Regular cardiac myocyte (primary cell): ENCODE results near the gene MRPS11. TPM values are rescaled to one million over a fixed set of nuclear protein-coding genes. Genes with fewer than 3 reads are reported as not detected.

Source experiments
- total RNA-seq: library from RNA; depleted of rRNA; stranded (reverse); fragments of >200 nt; gene quantifications from 2 replicates; pipeline ENCODE4 v1.2.3, GENCODE V29; 2014

MRPS11 gene
- 10.1 and 44.5 TPM in 2 replicates for total RNA-seq

DNA sequence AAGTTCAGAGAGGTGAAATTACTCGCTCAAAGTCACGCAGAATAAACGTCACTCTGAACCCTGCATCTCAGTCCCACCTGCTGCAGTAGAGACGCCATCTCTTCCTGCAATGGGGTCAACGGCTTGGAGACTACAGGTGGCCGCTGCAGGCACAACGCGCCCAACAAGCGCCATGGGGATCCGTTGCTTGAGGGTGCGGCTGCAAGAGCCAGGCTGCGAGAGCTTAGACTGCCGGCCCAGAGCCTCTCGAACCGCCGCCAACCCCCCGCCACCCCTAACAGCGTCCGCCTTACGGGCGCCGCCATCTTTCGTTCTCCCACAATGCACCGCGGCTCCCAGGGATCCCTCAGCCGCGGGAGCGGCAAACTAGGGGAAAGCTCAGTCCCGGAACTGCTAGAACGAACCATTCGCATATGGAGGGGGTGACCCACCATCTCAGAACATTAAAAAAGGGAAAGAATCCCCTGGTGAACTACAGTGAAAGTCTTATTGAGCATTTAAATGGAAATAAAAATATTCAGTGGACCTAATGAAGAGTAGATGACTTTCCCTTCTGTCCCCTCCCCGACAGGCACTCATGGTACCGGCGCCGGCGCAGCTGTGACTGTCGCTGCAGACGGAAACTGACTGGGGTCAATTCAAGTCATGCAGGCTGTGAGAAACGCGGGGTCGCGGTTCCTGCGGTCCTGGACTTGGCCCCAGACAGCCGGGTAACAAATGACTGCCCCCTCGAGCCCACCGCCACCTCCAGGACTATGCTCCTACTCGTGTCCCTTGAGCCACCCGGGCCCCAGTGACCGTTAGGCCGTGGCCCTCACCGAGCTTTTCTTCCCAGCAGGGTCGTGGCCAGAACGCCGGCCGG lies at the start of gene MRPS11, which contains the start of gene MRPL46:
MRPS11 (plus strand) TSS at position 636 of the 862 bp plus-strand sequence; CDS start at position 646, 10 bp downstream.
MRPL46 (minus strand) TSS at position 316 of the 862 bp plus-strand sequence; CDS start at position 305, 11 bp downstream.

Other genes with a start within 250 kb of the MRPS11 start
- gene NTRK3, start 211.0 kb upstream of the MRPS11 start, total RNA-seq, result 0.19 and 3.1 TPM in 2 replicates
- 11.3 and 16.1 TPM in 2 replicates for gene MRPL46, start 320 bp upstream of the MRPS11 start, total RNA-seq
- 4.2 and 5.6 TPM in 2 replicates for gene DET1, start 79.0 kb downstream of the MRPS11 start, total RNA-seq
- gene AEN, start 153.6 kb downstream of the MRPS11 start, total RNA-seq, result 54.7 and 99.3 TPM in 2 replicates
- 3.7 and 10.7 TPM in 2 replicates for gene ISG20, start 171.3 kb downstream of the MRPS11 start, total RNA-seq